HepG2 (cell line): ENCODE data around the gene HIVEP2. TPM values are rescaled to one million over a fixed set of nuclear protein-coding genes. Genes with fewer than 3 reads are reported as not detected.
A peak's percentile ranks its signal among the peaks of the same experiment; 100 is the strongest.

Experiments
- ARNT2 ChIP-seq: sonication (generic); formaldehyde crosslinking; IDR thresholded peaks from 2 replicates; pipeline ENCODE4 v1.8.0; 2022; ENCODE audit warnings: mild to moderate bottlenecking, low read depth, missing genetic modification reagents, moderate library complexity
- NKX3-1 ChIP-seq: sonication (generic); formaldehyde crosslinking; IDR thresholded peaks from 2 replicates; pipeline ENCODE4 v1.5.0; 2020; ENCODE audit warnings: missing genetic modification reagents
- SALL2 ChIP-seq: sonication (generic); formaldehyde crosslinking; IDR thresholded peaks from 2 replicates; pipeline ENCODE4 v1.8.1; 2023; ENCODE audit warnings: mild to moderate bottlenecking, missing genetic modification reagents, inconsistent platforms
- SETDB1 ChIP-seq: sonication (generic); formaldehyde crosslinking; IDR thresholded peaks from 2 replicates; pipeline ENCODE4 v1.5.1; 2020; ENCODE audit warnings: missing genetic modification reagents, mild to moderate bottlenecking, borderline replicate concordance
- SPEN ChIP-seq: sonication (generic); formaldehyde crosslinking; IDR thresholded peaks from 2 replicates; pipeline ENCODE4 v1.5.1; 2020; ENCODE audit warnings: low read depth, mild to moderate bottlenecking, missing genetic modification reagents
- ZNF333 ChIP-seq: sonication (generic); formaldehyde crosslinking; IDR thresholded peaks from 2 replicates; pipeline ENCODE4 v1.4.0; 2020; ENCODE audit warnings: mild to moderate bottlenecking, missing genetic modification reagents, borderline replicate concordance
- ZNF616 ChIP-seq: sonication (generic); formaldehyde crosslinking; IDR thresholded peaks from 2 replicates; pipeline ENCODE4 v1.5.0; 2020; ENCODE audit warnings: low read depth, mild to moderate bottlenecking, missing genetic modification reagents
- polyA plus RNA-seq, 8 experiments: library from polyadenylated mRNA; depleted of rRNA in 3 of 8; stranded (reverse) in 7 of 8; unstranded in 1 of 8; fragments of >200 nt; fragmentation: Illumina TruSeq in 4 of 8; extraction: Trizol in 4 of 8; gene quantifications; 2 replicates each; pipeline versions ENCODE4 v1.2.1 to v1.2.3, GENCODE V29; 2011 to 2016; ENCODE audit warnings: low read depth in 4 of 8, missing spikeins in 1 of 8, mixed read lengths in 1 of 8; ENCODE audit not compliant: insufficient read depth in 1 of 8
- total RNA-seq, 5 experiments: library from RNA; depleted of rRNA; stranded (reverse); fragments of >200 nt; fragmentation: Illumina TruSeq; extraction: Trizol; gene quantifications; 2 replicates each; pipeline ENCODE4 v1.2.3, GENCODE V29; 2016; ENCODE audit warnings: low read depth in 1 of 5
- TF ChIP-seq, protein P1 (sequence below): sonication (generic); formaldehyde crosslinking; IDR thresholded peaks from 2 replicates; pipeline ENCODE4 v1.4.0; 2020; ENCODE audit warnings: missing genetic modification reagents, borderline replicate concordance
- TF ChIP-seq, protein P2 (sequence below): sonication (generic); formaldehyde crosslinking; IDR thresholded peaks from 2 replicates; pipeline ENCODE4 v1.4.0; 2020; ENCODE audit warnings: missing genetic modification reagents
- TF ChIP-seq, protein P3 (sequence below): sonication (generic); formaldehyde crosslinking; IDR thresholded peaks from 2 replicates; pipeline ENCODE4 v1.9.0; 2021; ENCODE audit warnings: missing genetic modification reagents, mild to moderate bottlenecking, borderline replicate concordance
- TF ChIP-seq, protein P4 (sequence below): IDR thresholded peaks from 2 replicates; pipeline ENCODE4 v1.6.1; 2018; ENCODE audit warnings: missing genetic modification reagents, mild to moderate bottlenecking, missing compliant biosample characterization
- TF ChIP-seq, protein P5 (sequence below): sonication (generic); formaldehyde crosslinking; IDR thresholded peaks from 2 replicates; pipeline ENCODE4 v1.8.1; 2022; ENCODE audit warnings: mild to moderate bottlenecking, missing genetic modification reagents
- TF ChIP-seq, protein P6 (sequence below): IDR thresholded peaks from 2 replicates; pipeline ENCODE4 v1.6.1; 2012; ENCODE audit warnings: low read depth, low read length, improper control_type of control experiment

Gene HIVEP2
- total and polyA plus RNA-seq, 2 of the 13 experiments (the other 11 are each of a cell fraction or from before 2014, with no cell fraction given), result 3.4 to 12.9 TPM

DNA sequence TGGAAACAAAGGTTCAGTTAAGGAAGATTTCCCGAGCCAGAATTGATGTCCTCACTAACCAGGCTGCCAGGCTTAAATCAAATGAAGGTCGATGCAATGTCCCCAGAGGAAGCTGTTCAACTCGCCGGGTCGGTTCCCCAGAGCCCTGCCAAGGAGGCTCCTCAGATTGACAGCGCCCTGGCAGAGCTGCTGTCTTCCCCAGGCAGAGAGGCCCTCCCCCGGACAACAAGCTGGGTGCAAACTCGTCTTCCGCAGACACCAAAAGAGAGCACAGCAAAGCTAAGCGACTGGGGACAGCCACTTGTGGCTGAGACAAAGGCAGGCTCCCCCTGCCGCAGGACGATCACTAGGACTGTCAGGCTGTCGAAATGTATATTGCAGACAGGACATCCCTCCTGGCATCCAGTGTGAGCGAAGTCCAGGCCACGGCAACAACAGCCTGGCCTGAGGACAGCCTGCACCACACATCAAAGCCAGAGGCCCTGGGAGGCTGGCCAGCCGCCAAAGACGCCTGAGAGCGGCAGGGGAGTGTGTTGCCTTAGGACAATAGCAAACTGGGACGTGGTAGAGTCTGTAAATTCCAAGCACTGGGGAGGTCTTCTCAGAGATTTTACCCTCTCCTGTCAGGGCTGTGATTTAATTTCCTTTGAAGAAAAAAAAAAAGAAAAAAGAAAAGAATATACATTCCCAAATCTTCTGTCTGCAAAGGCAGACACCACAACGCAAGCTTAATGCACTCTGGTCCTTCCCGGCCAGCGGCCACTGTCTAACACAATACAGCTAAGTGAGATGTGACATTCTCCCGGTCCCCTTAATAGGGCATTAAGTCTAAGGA, 99.1 kb downstream of the HIVEP2 start (continued):
- TF ChIP-seq, protein P1, sequence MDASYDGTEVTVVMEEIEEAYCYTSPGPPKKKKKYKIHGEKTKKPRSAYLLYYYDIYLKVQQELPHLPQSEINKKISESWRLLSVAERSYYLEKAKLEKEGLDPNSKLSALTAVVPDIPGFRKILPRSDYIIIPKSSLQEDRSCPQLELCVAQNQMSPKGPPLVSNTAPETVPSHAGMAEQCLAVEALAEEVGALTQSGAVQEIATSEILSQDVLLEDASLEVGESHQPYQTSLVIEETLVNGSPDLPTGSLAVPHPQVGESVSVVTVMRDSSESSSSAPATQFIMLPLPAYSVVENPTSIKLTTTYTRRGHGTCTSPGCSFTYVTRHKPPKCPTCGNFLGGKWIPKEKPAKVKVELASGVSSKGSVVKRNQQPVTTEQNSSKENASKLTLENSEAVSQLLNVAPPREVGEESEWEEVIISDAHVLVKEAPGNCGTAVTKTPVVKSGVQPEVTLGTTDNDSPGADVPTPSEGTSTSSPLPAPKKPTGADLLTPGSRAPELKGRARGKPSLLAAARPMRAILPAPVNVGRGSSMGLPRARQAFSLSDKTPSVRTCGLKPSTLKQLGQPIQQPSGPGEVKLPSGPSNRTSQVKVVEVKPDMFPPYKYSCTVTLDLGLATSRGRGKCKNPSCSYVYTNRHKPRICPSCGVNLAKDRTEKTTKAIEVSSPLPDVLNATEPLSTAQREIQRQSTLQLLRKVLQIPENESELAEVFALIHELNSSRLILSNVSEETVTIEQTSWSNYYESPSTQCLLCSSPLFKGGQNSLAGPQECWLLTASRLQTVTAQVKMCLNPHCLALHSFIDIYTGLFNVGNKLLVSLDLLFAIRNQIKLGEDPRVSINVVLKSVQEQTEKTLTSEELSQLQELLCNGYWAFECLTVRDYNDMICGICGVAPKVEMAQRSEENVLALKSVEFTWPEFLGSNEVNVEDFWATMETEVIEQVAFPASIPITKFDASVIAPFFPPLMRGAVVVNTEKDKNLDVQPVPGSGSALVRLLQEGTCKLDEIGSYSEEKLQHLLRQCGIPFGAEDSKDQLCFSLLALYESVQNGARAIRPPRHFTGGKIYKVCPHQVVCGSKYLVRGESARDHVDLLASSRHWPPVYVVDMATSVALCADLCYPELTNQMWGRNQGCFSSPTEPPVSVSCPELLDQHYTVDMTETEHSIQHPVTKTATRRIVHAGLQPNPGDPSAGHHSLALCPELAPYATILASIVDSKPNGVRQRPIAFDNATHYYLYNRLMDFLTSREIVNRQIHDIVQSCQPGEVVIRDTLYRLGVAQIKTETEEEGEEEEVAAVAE (CRISPR knock-in tag), result peak; percentile 60; the same call in 1 of the 2 replicates
- TF ChIP-seq, protein P2, sequence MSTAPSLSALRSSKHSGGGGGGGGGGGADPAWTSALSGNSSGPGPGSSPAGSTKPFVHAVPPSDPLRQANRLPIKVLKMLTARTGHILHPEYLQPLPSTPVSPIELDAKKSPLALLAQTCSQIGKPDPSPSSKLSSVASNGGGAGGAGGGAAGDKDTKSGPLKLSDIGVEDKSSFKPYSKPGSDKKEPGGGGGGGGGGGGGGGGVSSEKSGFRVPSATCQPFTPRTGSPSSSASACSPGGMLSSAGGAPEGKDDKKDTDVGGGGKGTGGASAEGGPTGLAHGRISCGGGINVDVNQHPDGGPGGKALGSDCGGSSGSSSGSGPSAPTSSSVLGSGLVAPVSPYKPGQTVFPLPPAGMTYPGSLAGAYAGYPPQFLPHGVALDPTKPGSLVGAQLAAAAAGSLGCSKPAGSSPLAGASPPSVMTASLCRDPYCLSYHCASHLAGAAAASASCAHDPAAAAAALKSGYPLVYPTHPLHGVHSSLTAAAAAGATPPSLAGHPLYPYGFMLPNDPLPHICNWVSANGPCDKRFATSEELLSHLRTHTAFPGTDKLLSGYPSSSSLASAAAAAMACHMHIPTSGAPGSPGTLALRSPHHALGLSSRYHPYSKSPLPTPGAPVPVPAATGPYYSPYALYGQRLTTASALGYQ, result no peak
- TF ChIP-seq, protein P3, sequence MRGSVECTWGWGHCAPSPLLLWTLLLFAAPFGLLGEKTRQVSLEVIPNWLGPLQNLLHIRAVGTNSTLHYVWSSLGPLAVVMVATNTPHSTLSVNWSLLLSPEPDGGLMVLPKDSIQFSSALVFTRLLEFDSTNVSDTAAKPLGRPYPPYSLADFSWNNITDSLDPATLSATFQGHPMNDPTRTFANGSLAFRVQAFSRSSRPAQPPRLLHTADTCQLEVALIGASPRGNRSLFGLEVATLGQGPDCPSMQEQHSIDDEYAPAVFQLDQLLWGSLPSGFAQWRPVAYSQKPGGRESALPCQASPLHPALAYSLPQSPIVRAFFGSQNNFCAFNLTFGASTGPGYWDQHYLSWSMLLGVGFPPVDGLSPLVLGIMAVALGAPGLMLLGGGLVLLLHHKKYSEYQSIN, result no peak
- TF ChIP-seq, protein P4, sequence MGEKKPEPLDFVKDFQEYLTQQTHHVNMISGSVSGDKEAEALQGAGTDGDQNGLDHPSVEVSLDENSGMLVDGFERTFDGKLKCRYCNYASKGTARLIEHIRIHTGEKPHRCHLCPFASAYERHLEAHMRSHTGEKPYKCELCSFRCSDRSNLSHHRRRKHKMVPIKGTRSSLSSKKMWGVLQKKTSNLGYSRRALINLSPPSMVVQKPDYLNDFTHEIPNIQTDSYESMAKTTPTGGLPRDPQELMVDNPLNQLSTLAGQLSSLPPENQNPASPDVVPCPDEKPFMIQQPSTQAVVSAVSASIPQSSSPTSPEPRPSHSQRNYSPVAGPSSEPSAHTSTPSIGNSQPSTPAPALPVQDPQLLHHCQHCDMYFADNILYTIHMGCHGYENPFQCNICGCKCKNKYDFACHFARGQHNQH (CRISPR knock-in tag), result peak; percentile 100
- TF ChIP-seq NKX3-1 (CRISPR knock-in tag) (no peak), ZNF333 (CRISPR knock-in tag) (no peak), ZNF616 (CRISPR knock-in tag) (peak; percentile 54; the same call in 1 of the 2 replicates), SETDB1 (CRISPR knock-in tag) (no peak), SALL2 (CRISPR knock-in tag) (peak; percentile 51; the same call in 1 of the 2 replicates), ARNT2 (CRISPR knock-in tag) (peak; percentile 97), SPEN (CRISPR knock-in tag) (peak; percentile 92)
- TF ChIP-seq, protein P5, sequence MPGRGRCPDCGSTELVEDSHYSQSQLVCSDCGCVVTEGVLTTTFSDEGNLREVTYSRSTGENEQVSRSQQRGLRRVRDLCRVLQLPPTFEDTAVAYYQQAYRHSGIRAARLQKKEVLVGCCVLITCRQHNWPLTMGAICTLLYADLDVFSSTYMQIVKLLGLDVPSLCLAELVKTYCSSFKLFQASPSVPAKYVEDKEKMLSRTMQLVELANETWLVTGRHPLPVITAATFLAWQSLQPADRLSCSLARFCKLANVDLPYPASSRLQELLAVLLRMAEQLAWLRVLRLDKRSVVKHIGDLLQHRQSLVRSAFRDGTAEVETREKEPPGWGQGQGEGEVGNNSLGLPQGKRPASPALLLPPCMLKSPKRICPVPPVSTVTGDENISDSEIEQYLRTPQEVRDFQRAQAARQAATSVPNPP (CRISPR knock-in tag), result peak; percentile 81; the same call in 1 of the 2 replicates
- TF ChIP-seq, protein P6, sequence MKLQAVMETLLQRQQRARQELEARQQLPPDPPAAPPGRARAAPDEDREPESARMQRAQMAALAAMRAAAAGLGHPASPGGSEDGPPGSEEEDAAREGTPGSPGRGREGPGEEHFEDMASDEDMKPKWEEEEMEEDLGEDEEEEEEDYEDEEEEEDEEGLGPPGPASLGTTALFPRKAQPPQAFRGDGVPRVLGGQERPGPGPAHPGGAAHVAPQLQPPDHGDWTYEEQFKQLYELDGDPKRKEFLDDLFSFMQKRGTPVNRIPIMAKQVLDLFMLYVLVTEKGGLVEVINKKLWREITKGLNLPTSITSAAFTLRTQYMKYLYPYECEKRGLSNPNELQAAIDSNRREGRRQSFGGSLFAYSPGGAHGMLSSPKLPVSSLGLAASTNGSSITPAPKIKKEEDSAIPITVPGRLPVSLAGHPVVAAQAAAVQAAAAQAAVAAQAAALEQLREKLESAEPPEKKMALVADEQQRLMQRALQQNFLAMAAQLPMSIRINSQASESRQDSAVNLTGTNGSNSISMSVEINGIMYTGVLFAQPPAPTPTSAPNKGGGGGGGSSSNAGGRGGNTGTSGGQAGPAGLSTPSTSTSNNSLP, result peak; percentile 78
